ENCODE data around the gene SHANK2. TPM values are rescaled to one million over a fixed set of nuclear protein-coding genes. Genes with fewer than 3 reads are reported as not detected.
A peak's percentile ranks its signal among the peaks of the same experiment; 100 is the strongest.

SHANK2 gene
- total RNA-seq, 1 donor from 2014 or later: 40.0 TPM

GRCh38 chr11:71269603-71270511, 17.5 kb upstream of the SHANK2 start:
- DNase-seq (ENCODE audit: low spot score): no peak

- DNase-seq (ENCODE audit: low spot score): no peak
Observed at GRCh38 chr11:71268706-71269321, 16.4 kb upstream of the SHANK2 start.

GRCh38 chr11:71267807-71268421, 15.5 kb upstream of the SHANK2 start:
- no peak for DNase-seq (ENCODE audit: low spot score)

GRCh38 chr11:71266114-71266833, 13.9 kb upstream of the SHANK2 start:
- DNase-seq (ENCODE audit: low spot score): peak; percentile 85

GRCh38 chr11:71265559-71266092, 13.2 kb upstream of the SHANK2 start:
- DNase-seq (ENCODE audit: low spot score): no peak

GRCh38 chr11:71263386-71263785, 11.0 kb upstream of the SHANK2 start:
- peak; percentile 86 for DNase-seq (ENCODE audit: low spot score)

- DNase-seq (ENCODE audit: low spot score): no peak
Observed at GRCh38 chr11:71255800-71256479, 3.6 kb upstream of the SHANK2 start.

- no peak for DNase-seq (ENCODE audit: low spot score)
Observed at GRCh38 chr11:71255323-71255722, 2.9 kb upstream of the SHANK2 start.

- DNase-seq (ENCODE audit: low spot score): no peak
Observed at GRCh38 chr11:71253794-71254193, 1.4 kb upstream of the SHANK2 start.

- DNase-seq (ENCODE audit: low spot score): peak; percentile 43
Observed at GRCh38 chr11:71252770-71253730, 673 bp upstream of the SHANK2 start.

- no peak for DNase-seq (ENCODE audit: low spot score)
Observed at GRCh38 chr11:71251761-71252268, 562 bp downstream of the SHANK2 start.

GRCh38 chr11:71251151-71251721, 1.1 kb downstream of the SHANK2 start:
- DNase-seq (ENCODE audit: low spot score): no peak

GRCh38 chr11:71250523-71251150, 1.7 kb downstream of the SHANK2 start:
- DNase-seq (ENCODE audit: low spot score): no peak

- no peak for DNase-seq (ENCODE audit: low spot score)
Observed at GRCh38 chr11:71249301-71249700, 3.1 kb downstream of the SHANK2 start.

GRCh38 chr11:71248656-71249055, 3.7 kb downstream of the SHANK2 start:
- no peak for DNase-seq (ENCODE audit: low spot score)

- DNase-seq (ENCODE audit: low spot score): no peak
Observed at GRCh38 chr11:71248251-71248570, 4.2 kb downstream of the SHANK2 start.

- peak; percentile 31 for DNase-seq (ENCODE audit: low spot score)
Observed at GRCh38 chr11:71247551-71248250, 4.7 kb downstream of the SHANK2 start.

GRCh38 chr11:71246559-71246958, 5.8 kb downstream of the SHANK2 start:
- DNase-seq (ENCODE audit: low spot score): no peak

Measured in umbilical cord (tissue), 2 donors.